ENCODE measurements around the gene ASCL5.

The ASCL5 gene

GRCh38 chr1:201085902-201086735, 40.9 kb downstream of the ASCL5 start:
- peak; percentile 46 for DNase-seq (ENCODE audit: low spot score)

DNA sequence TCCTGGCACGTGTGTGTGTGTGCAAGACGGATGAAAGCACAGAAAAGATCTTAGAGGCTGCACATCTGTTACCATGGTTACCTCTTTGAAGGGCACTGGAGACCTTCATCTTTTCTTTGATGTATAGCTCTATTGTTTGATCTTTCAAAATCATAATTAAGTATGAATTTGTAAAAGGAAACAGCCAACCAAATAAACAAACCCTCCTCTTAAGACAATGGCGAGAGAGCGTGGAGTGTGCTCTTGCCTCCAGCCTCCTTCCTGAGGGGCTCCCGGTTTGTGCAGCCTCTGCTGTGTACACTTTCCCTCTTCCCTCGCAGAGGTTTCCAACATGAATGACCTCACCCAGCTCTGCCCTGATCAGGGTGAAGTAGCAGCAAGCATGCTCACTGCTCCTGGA, 42.7 kb downstream of the ASCL5 start:
- no peak for DNase-seq (ENCODE audit: low spot score)

GRCh38 chr1:201083741-201084140, 43.2 kb downstream of the ASCL5 start:
- no peak for DNase-seq (ENCODE audit: low spot score)

- peak; percentile 36 for DNase-seq (ENCODE audit: low spot score)
Measured at GRCh38 chr1:201080135-201080534, 46.8 kb downstream of the ASCL5 start.

- no peak for DNase-seq (ENCODE audit: low spot score)
Measured at GRCh38 chr1:201077736-201078135, 49.2 kb downstream of the ASCL5 start.

DNA sequence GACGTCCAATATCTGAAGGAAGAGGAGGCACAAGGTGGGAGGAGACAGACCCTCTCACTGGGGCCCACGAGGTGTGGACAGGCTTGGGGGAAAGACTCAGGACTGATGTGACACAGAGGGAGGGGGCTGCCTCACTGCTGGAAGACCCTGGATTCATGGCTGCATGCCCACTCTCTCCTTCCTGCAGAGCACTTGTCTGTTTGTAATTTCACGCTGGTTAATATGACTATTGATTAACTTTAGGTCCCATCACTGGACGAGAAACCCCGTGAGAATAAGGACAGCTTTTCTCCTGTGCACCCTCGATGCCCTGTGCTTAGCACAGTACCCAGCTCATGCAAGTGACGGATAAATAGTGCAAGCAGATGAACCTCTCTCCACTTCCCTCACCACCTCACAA, 49.9 kb downstream of the ASCL5 start:
- no peak for DNase-seq (ENCODE audit: low spot score)

DNA sequence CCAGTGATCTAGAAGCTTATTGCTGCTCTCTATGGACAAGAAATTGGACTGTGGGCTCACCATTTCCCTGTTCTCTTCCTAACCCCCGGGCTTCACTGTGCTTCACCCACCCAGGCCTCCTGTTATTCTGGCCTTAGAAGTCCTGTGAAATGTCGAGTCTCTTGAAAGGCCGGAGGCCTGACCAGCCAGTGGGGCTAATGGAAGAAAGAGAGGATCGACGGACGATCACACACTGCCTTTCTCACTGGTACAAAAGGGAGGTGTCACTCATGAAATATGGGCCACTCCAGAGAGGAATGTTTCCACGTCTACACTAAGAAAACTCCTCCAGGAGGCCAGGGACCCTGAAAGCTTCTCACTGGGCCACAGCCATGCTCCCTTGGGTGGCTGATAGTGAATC, 50.9 kb downstream of the ASCL5 start:
- no peak for DNase-seq (ENCODE audit: low spot score)

GRCh38 chr1:201074018-201074417, 53.0 kb downstream of the ASCL5 start:
- no peak for DNase-seq (ENCODE audit: low spot score)

DNA sequence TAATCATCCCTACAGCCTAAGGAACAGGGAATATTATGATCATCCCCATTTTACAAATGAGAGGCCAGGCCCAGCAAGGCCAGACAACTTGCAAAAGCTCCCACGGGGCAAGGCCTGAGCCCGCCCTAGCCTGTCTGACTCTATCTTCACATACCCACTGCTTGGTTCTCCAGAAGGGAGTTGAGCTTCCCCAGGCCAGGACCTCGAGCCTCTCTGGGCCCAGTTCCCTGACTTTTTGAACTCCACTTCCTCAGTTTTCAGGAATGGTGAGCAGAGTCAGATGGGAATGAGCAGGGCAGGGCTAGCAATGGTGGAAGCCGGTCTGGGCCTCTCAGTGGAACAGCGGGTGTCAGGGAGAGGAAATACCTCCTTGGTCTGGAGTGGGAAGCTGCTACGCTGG, 54.1 kb downstream of the ASCL5 start:
- DNase-seq (ENCODE audit: low spot score) = no peak

- no peak for DNase-seq (ENCODE audit: low spot score)
Measured at GRCh38 chr1:201072149-201072548, 54.8 kb downstream of the ASCL5 start.

DNA sequence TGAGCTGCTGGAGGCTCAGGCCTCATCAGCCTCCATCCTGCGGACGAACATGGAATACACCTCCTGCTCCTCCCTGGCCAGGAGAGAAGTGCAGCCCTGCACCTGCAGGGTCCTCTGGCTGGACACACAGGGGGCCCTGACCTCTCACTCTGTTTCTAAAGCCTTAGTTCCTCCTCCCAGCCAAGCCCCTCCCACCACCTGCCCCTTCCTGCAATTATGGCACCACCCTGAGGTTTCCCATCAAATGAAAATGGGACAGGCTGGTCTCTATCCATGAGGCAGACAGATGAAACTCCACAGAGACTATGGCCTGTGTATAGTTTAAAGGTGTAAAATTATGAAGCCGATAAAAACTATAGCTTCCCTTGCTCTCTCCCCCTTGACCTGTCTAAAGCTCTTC, 57.3 kb downstream of the ASCL5 start:
- DNase-seq (ENCODE audit: low spot score) = no peak

- no peak for DNase-seq (ENCODE audit: low spot score)
Measured at GRCh38 chr1:201068976-201069375, 58.0 kb downstream of the ASCL5 start.

GRCh38 chr1:201066986-201067385, 60.0 kb downstream of the ASCL5 start:
- DNase-seq (ENCODE audit: low spot score) = no peak

GRCh38 chr1:201065686-201066085, 61.3 kb downstream of the ASCL5 start:
- DNase-seq (ENCODE audit: low spot score) = no peak

GRCh38 chr1:201064806-201065205, 62.2 kb downstream of the ASCL5 start:
- DNase-seq (ENCODE audit: low spot score) = no peak
